ENCODE measurements around the gene ADAT3. TPM values are rescaled to one million over a fixed set of nuclear protein-coding genes. Genes with fewer than 3 reads are reported as not detected.
A peak's percentile ranks its signal among the peaks of the same experiment; 100 is the strongest.

ADAT3 gene
- 5.8 and 6.2 TPM in 2 replicates for total RNA-seq

- peak; percentile 100 for DNase-seq
Observed at GRCh38 chr19:1905110-1905862, at the start of gene ADAT3, which contains the start of gene SCAMP4. Gene ADAT3 (plus strand): TSS chr19:1905399. CDS start chr19:1912048, 6,649 bp downstream. Gene SCAMP4 (plus strand): TSS chr19:1905399. CDS start chr19:1915020, 9,621 bp downstream.

- DNase-seq = no peak
Observed at GRCh38 chr19:1855828-1856255, 49.4 kb upstream of the ADAT3 start.

DNA sequence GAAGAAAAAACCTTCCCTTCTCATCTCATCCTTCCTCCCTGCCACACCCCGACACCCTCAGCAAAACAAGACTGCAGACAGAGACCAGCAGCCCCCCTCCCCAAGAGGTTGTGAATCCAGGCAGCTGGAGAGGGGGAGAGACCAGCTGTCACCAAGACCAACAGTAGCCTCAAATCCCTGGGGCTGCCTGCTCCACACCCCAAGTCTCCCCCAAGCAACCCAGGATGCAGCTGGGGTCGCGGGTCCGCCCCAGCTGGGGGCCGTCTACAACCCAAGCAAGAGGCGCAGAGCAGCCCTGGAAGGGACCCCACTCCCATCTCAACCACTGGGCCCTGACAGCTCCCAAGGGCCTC lies 48.9 kb upstream of the ADAT3 start:
- no peak for DNase-seq

- DNase-seq = peak; percentile 87
Observed at GRCh38 chr19:1856698-1857603, 48.2 kb upstream of the ADAT3 start.

- no peak for DNase-seq
Observed at GRCh38 chr19:1857648-1858326, 47.4 kb upstream of the ADAT3 start.

DNA sequence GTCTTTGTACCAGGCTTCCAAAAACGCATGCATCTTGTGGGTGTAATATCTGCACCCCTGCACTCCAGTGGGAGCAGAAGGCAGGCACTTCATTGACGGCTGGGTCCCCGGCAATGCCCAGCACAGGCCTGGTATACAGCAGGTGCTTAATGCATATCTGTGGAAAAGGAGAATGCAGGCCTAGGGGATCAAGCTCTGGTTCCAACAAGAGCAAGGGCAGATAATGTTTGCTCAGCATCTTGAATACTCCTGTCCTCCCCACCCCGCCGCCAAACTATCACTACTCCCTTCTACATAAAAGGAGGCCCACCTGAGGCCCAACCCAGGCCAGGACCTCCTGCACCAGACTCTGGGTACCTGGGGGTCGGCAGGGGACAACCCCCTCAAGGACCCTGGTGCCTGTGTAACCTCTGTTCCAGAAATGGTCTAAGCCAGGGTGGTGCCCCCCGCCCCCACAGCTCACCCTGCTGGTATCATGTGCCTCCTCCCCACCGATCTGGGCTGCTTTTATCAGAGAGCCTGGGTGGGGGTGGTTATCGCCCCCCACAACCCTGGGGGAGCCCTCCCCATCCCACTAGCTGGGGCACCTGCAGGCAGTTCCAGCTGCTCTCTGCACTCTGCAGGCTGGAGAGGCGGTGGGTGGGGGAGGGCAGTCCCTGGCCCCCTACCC lies 46.7 kb upstream of the ADAT3 start:
- DNase-seq = no peak

DNA sequence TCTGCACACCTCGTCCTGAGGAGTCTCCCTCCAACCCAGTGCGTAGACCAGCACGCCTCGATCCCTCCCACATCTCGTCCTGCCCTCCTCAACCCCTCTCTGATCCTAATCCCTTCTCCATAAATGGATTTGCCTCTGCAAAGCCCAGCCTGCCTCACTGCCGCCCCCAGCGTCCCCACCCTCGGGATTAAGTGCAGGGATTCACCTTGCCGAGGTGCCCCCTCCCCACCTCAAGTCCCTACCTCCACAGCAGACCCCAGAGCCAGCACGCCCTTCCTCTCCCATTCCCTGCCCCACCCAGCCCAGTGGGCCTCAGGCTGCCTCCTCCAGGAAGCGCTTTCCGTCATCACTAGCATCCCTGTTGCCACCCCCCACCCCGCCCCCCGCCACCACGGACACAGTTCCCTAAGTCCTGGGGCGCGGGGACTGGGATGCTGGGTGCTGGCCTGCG lies 45.8 kb upstream of the ADAT3 start:
- DNase-seq = no peak

DNA sequence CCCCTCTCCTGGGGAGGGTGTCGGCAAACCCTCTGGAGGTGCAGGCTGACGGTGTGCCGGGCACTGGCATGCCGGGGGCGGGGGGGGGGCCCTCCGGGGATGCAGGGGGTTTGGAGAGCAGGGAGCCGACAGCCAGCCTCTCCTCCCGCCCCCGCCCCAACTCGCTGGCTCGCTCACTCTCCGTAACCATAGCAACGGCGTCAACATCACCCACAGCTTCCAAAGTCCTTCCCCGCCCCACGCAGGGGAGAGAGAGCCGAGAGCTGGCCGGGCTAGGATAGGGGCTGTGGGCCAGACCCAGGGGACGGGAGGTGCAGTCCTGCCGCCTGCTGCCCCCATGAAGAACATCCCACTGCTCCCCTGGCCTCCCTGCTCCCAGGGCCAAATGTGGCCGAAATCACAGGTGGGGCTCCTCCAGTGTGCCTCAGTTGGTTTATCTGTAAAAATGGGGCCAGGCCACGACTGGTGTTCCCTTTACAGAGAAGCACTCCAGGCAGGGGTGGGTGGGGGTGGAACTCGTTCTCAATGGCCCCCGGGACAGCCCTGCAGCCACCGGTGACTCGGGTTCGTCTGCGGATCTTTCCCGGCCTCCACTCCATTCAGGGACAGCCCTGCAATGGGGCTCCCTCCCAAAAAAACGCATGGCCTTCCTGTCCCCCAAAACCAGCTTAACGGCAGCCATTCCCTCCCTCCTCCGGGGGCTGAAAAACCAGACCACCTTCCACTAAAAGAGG lies 45.0 kb upstream of the ADAT3 start:
- peak; percentile 70 for DNase-seq

DNA sequence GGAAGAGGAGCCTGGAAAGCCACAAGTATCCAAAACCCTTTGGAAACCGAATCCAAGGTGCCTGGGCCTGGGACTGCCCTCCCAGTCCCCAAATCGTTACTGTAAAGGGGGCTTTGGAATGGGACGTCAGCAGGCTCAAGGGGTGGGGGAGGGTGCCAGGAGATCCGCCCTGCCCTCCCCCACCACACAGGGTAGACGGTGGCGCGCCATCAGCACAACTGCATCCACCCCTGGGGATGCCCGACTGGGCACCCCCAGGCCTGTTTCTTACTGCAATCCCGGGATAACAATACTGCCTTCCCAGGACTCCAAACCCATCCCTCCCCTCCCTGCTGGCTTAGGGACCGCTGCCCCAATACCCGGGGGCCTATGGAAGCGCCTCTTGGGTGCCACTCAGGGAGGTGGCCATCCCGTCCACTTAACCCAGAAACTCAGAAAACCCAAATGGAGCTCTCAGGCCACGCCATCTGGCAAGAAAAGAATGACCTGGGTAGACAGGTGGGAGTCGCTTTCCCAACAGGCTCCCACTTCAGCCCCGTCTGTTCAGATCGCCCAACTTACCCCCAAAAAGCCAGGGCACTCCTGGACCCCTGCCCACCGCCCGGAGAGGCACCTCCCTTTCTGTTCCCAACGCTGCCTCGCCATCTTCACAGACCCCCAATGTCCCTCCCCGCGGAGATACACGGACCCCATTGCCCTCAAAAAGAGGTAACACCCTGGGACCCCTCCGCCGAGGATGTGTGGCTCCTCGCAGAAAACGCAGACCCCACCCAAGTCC lies 44.2 kb upstream of the ADAT3 start:
- no peak for DNase-seq

- DNase-seq = peak; percentile 50
Observed at GRCh38 chr19:1861599-1862031, 43.6 kb upstream of the ADAT3 start.

DNA sequence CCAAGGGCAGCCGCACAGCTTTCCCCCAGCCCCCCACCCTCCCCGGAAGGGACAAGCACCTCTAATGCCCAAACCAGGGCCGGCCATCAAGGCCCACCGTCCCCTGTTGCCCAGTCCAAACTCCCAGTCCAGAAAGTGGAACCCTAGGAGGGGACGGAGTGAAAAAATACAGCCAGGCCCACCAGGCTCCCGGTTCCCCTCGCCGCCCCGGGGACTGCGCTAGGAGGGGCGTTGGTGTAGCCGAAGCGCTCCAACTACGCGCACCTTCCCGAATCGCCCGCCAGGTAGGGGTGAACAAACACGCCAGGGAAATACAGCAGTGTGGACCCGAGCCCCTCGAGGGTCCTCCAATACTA lies 43.2 kb upstream of the ADAT3 start:
- DNase-seq = no peak

- no peak for DNase-seq
Observed at GRCh38 chr19:1862424-1863327, 42.5 kb upstream of the ADAT3 start.

DNA sequence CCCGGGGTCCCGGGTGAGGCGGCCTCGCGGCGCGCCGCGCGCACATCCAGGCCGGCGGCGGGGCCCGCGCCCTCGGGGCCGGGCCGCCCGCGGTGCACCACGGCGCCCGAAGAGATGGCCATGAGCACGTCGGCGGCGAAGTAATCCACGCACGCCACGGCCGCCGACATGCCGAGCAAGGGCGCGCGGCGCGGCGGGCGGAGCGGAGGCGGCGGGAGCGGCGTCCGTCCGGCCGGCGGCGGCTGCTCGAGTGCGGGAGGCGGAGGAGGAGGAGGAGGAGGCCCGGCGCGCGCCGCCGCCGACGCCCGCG lies 41.9 kb upstream of the ADAT3 start, which contains the start of gene KLF16:
Gene KLF16 (minus strand): TSS at position 252 of the 310 bp plus-strand sequence. CDS start 82 bp downstream, at position 170.
- no peak for DNase-seq

- DNase-seq = peak; percentile 94
Observed at GRCh38 chr19:1863638-1864479, 41.3 kb upstream of the ADAT3 start.

DNA sequence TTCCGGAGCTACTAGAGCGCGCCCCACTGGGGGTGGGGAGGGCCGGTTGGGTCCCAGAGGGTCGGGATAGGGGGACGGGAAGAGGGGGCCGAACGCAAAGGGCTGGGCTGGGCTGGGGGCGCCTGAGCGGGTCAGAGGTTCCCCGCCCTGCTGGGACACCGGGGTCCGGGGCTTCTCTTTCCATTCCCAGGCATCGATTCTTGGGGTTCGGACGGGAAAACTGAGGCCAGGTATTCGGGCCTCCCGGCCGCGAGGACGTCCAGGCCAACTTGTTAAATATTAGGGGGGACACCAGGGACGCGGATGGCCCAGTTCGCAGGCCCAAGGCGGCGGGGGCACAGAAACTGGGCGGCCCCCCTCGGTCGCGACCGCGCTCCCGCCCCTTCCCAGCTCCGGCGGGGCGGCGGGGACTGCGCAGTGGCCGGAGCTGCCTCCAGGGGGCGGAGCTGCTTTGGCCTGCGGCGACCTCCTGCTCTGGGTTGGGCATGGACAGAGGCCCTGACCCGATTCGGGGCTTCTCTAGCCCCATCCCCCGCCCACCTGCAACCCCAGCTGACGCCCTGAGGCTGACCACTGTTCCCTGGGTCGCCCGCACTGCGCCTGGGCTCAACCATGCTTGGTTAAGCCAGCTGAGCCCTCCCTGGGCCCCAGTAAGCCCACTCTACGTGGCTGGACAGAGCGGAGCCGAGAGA lies 40.6 kb upstream of the ADAT3 start:
- DNase-seq = peak; percentile 80

DNA sequence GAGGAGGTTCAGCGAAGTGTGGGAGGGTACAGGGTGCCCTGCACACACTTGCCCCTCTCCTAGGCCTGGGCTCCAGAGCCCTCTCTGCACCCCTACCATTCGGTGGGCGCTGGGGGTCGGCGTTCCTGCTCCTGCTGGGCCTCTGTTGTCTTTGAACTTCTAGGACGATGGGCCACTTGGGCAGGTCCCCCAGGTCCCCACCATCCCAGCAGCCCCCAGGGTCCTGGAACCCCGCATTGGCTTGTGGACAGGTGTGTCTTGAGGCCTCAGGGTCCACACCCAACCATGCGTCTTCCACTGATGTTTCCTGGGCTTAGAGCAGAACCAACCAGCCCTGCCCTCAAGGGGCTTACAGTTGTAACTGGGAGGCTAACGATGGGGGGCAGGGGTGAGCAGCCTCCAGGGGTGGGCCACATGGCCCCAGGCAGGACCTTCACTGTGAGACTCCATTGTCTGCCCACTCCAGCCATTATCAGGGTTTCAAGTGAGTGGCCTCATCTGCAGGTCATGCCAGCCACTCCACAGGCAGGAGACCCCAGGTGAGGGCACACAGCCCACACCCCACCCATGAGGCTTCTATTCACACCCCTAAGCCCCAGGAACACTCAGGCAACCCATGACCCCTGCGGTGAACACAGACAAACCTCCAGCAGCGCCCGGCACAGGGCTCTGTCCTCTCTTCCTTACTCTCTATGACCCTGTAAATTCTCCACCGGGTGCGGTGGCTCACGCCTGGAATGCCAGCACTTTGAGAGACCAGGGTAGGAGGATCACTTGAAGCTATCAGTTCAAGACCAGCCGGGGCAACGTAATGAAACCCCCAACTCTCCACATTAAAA lies 39.8 kb upstream of the ADAT3 start:
- no peak for DNase-seq

DNA sequence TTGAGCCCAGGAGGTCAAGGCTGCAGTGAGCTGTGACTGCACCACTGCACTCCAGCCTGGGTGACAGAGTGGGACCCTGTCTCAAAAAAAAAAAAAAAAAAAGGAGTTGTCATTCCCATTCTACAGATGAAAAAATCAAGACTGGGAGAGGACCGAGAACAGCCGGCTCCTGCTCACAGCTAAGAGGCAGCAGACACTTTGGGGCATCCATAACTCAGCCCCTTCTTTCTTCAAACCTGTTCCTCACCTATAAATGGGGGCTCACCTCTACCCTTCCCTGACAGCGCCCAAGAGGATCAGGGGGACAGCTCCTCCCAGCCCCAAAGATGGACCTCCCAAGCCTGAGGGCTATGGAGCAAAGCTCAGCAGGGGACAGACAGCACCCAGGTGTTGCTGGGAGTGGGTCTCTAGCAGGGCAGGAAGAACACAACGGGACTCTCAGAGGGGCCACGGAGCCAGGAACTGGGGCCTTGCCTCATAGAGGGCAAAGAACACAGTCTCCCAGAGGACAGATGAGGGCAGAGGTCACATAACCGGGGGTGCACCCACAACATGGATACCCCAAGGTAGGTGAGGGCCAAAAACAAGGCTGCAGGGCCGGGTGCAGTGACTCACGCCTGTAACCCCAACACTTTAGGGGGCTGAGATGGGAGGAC lies 38.4 kb upstream of the ADAT3 start:
- no peak for DNase-seq
